H1 (cell line): ENCODE data around the gene HACL1. TPM values are rescaled to one million over a fixed set of nuclear protein-coding genes. Genes with fewer than 3 reads are reported as not detected.

Experiments used
- CTCF ChIA-PET: fragments of 300-600 bp; sonication (Branson Sonifier 250); formaldehyde crosslinking; loops from one replicate; lab custom pipeline; 2021; ENCODE audit not compliant: partially characterized antibody; lab: Charles Lee
- POLR2A ChIA-PET: fragments of 300-600 bp; sonication (Branson Sonifier 250); formaldehyde crosslinking; loops from one replicate; lab custom pipeline; 2021; ENCODE audit warnings: inconsistent platforms; ENCODE audit not compliant: partially characterized antibody; lab: Charles Lee
- DNase-seq, 2 experiments: peaks; one replicate each; pipeline versions ENCODE4 v3.0.0 to v3.0.0-alpha.2; 2010 to 2022; ENCODE audit warnings: low spot score in 2 of 2, low read depth in 1 of 2, mixed read lengths in 1 of 2
- FAIRE-seq: peaks from 2 replicates; lab custom pipeline; 2011; peaks lifted over from hg19 to GRCh38; lab: Jason Lieb, UNC
- H2AFZ ChIP-seq: 2 replicates; pipeline ENCODE4 v1.8.1; 2012; ENCODE audit warnings: low read length, inconsistent platforms
- H2AK5ac ChIP-seq: 2 replicates; pipeline ENCODE4 v1.6.1; 2013; ENCODE audit warnings: low read depth, low read length
- H2BK120ac ChIP-seq: replicated peaks from 2 replicates; pipeline ENCODE3; 2013; ENCODE audit warnings: low read depth, low read length, inconsistent platforms
- H2BK12ac ChIP-seq: 2 replicates; pipeline ENCODE4 v1.6.1; 2013; ENCODE audit warnings: low read depth, low read length
- H2BK15ac ChIP-seq: 2 replicates; pipeline ENCODE4 v1.6.1; 2013; ENCODE audit warnings: low read length
- H2BK20ac ChIP-seq: 2 replicates; pipeline ENCODE4 v1.6.1; 2013; ENCODE audit warnings: low read length
- H2BK5ac ChIP-seq: 2 replicates; pipeline ENCODE4 v1.6.1; 2013; ENCODE audit warnings: low read depth, low read length
- H3K14ac ChIP-seq: 2 replicates; pipeline ENCODE4 v1.6.1; 2013; ENCODE audit warnings: inconsistent platforms; ENCODE audit not compliant: insufficient read length
- H3K18ac ChIP-seq: 2 replicates; pipeline ENCODE4 v1.6.1; 2013; ENCODE audit warnings: low read length; ENCODE audit errors: extremely low read depth
- H3K23ac ChIP-seq: 2 replicates; pipeline ENCODE4 v1.6.1; 2013; ENCODE audit warnings: inconsistent platforms; ENCODE audit not compliant: insufficient read length
- H3K23me2 ChIP-seq: 2 replicates; pipeline ENCODE4 v1.6.1; 2013; ENCODE audit warnings: low read depth, low read length
- H3K27ac ChIP-seq: 2 replicates; pipeline ENCODE4 v1.6.1; 2011; ENCODE audit warnings: low read depth, low read length, inconsistent platforms
- H3K27me3 ChIP-seq, 4 experiments: replicated peaks in 1 of 4; 1 replicate in 1 of 4; 2 replicates in 3 of 4; pipeline versions ENCODE4 v1.6.1 to v1.8.1; 2011 to 2013; ENCODE audit warnings: low read length in 3 of 4, mild to moderate bottlenecking in 3 of 4, inconsistent platforms in 2 of 4, mixed read lengths in 2 of 4, moderate library complexity in 1 of 4; ENCODE audit not compliant: control insufficient read depth in 3 of 4, insufficient read depth in 3 of 4; ENCODE audit errors: extremely low read depth in 1 of 4
- H3K36me3 ChIP-seq, 4 experiments: 2 replicates each; pipeline versions ENCODE4 v1.6.1 to v1.8.1; 2011 to 2013; ENCODE audit warnings: mild to moderate bottlenecking in 4 of 4, low read length in 3 of 4, moderate library complexity in 2 of 4, control low read depth in 1 of 4, inconsistent platforms in 1 of 4; ENCODE audit not compliant: insufficient read depth in 4 of 4, control insufficient read depth in 2 of 4
- H3K4ac ChIP-seq: replicated peaks from 2 replicates; pipeline ENCODE3; 2013; ENCODE audit warnings: low read length, low read depth, mixed read lengths, inconsistent platforms; ENCODE audit not compliant: insufficient read length
- H3K4me1 ChIP-seq, 4 experiments: replicated peaks in 1 of 4; 1 replicate in 1 of 4; 2 replicates in 3 of 4; pipeline versions ENCODE4 v1.6.1 to v1.8.1; 2011 to 2013; ENCODE audit warnings: low read length in 3 of 4, inconsistent platforms in 2 of 4, mixed read lengths in 1 of 4; ENCODE audit not compliant: insufficient read depth in 4 of 4, control insufficient read depth in 3 of 4
- H3K4me2 ChIP-seq, 2 experiments: 2 replicates each; pipeline versions ENCODE4 v1.6.1 to v1.8.1; 2011 to 2013; ENCODE audit warnings: low read depth in 2 of 2, low read length in 2 of 2, control low read depth in 1 of 2, inconsistent platforms in 1 of 2, mild to moderate bottlenecking in 1 of 2; ENCODE audit not compliant: insufficient read depth in 1 of 2
- H3K4me3 ChIP-seq, 4 experiments: fragments of 200-600, 300-600 bp in 1 of 4; sonication (generic), shearing (Covaris generic), sonication (Bioruptor Twin) in 1 of 4; 2 replicates each; pipeline versions ENCODE4 v1.5.1 to v1.8.1; 2011 to 2016; ENCODE audit warnings: low read length in 4 of 4, low read depth in 3 of 4, control low read depth in 2 of 4, inconsistent platforms in 2 of 4, mild to moderate bottlenecking in 2 of 4, mixed read lengths in 1 of 4, moderate library complexity in 1 of 4; ENCODE audit not compliant: insufficient read depth in 2 of 4; ENCODE audit errors: extremely low read depth in 1 of 4
- H3K56ac ChIP-seq: replicated peaks from 2 replicates; pipeline ENCODE3; 2013; ENCODE audit warnings: low read depth, mild to moderate bottlenecking, mixed read lengths, low read length, inconsistent platforms; ENCODE audit not compliant: insufficient read length
- H3K79me1 ChIP-seq: 2 replicates; pipeline ENCODE4 v1.6.1; 2013; ENCODE audit warnings: low read depth, low read length, control low read depth
- H3K79me2 ChIP-seq, 2 experiments: 2 replicates each; pipeline versions ENCODE4 v1.6.1 to v1.8.1; 2012 to 2013; ENCODE audit warnings: low read length in 2 of 2, mild to moderate bottlenecking in 2 of 2, inconsistent platforms in 1 of 2; ENCODE audit not compliant: insufficient read depth in 2 of 2, control insufficient read depth in 1 of 2
- H3K9ac ChIP-seq, 4 experiments: replicated peaks in 1 of 4; 1 replicate in 1 of 4; 2 replicates in 3 of 4; pipeline versions ENCODE4 v1.6.1 to v1.8.1; 2011 to 2013; ENCODE audit warnings: low read depth in 3 of 4, low read length in 3 of 4, control low read depth in 2 of 4, mild to moderate bottlenecking in 2 of 4, moderate library complexity in 2 of 4, inconsistent platforms in 1 of 4; ENCODE audit errors: extremely low read depth in 1 of 4
- H3K9me3 ChIP-seq, 2 experiments: 2 replicates each; pipeline versions ENCODE4 v1.6.1 to v1.8.1; 2012 to 2013; ENCODE audit warnings: mild to moderate bottlenecking in 2 of 2, moderate library complexity in 2 of 2, control low read depth in 1 of 2, inconsistent platforms in 1 of 2, low read depth in 1 of 2, low read length in 1 of 2, mixed read lengths in 1 of 2; ENCODE audit not compliant: insufficient read depth in 2 of 2
- H4K20me1 ChIP-seq, 2 experiments: replicated peaks in 1 of 2; 2 replicates each; pipeline versions ENCODE3 to v1.8.1; 2011 to 2013; ENCODE audit warnings: inconsistent platforms in 2 of 2, low read length in 2 of 2, mild to moderate bottlenecking in 1 of 2; ENCODE audit not compliant: insufficient read depth in 2 of 2, control insufficient read depth in 1 of 2
- H4K5ac ChIP-seq: 2 replicates; pipeline ENCODE4 v1.6.1; 2013; ENCODE audit warnings: low read length, low read depth, mixed read lengths, inconsistent platforms; ENCODE audit not compliant: insufficient read length
- H4K8ac ChIP-seq: 2 replicates; pipeline ENCODE4 v1.8.0; 2013; ENCODE audit warnings: mild to moderate bottlenecking, moderate library complexity, low read length, inconsistent platforms; ENCODE audit not compliant: insufficient read depth; ENCODE audit errors: extremely low read depth
- H4K91ac ChIP-seq: replicated peaks from 2 replicates; pipeline ENCODE3; 2013; ENCODE audit warnings: low read length, mixed read lengths, inconsistent platforms; ENCODE audit not compliant: insufficient read length
- ATF3 ChIP-seq: IDR thresholded peaks from 2 replicates; pipeline ENCODE4 v1.6.1; 2011; ENCODE audit warnings: low read depth, mild to moderate bottlenecking, low read length; ENCODE audit not compliant: insufficient read depth
- CHD1 ChIP-seq: IDR thresholded peaks from 2 replicates; pipeline ENCODE4 v1.6.1; 2012; ENCODE audit warnings: low read depth, low read length, improper control_type of control experiment
- EP300 ChIP-seq, 2 experiments: IDR thresholded peaks; 1 replicate in 1 of 2; 2 replicates in 1 of 2; pipeline ENCODE4 v1.6.1; 2011 to 2012; ENCODE audit warnings: low read depth in 2 of 2, low read length in 2 of 2, mild to moderate bottlenecking in 2 of 2, borderline replicate concordance in 1 of 2, inconsistent platforms in 1 of 2, moderate library complexity in 1 of 2
- GABPA ChIP-seq: IDR thresholded peaks from 2 replicates; pipeline ENCODE4 v1.6.1; 2011; ENCODE audit warnings: mild to moderate bottlenecking, low read length, moderate library complexity, borderline replicate concordance; ENCODE audit not compliant: insufficient read depth
- RNF2 ChIP-seq: fragments of 200-900, 300-1000 bp; sonication (generic); IDR thresholded peaks from 2 replicates; pipeline ENCODE4 v1.7.1; 2016; ENCODE audit warnings: borderline replicate concordance, low read depth, mild to moderate bottlenecking, antibody characterized with exemption, low read length; ENCODE audit not compliant: poor library complexity, severe bottlenecking; ENCODE audit errors: missing control alignments
- SIN3A ChIP-seq, 2 experiments: IDR thresholded peaks in 1 of 2; conservative IDR thresholded peaks in 1 of 2; 2 replicates each; pipeline ENCODE4 v1.6.1; 2011 to 2012; ENCODE audit warnings: low read length in 2 of 2, improper control_type of control experiment in 1 of 2, low read depth in 1 of 2, mild to moderate bottlenecking in 1 of 2
- WGBS, 2 experiments: shearing (Covaris generic) in 1 of 2; methylation state at CpG; one replicate each; pipeline versions ENCODE4 v1.1.6 to v1.1.7; 2013 to 2015; ENCODE audit warnings: low lambda C conversion rate in 2 of 2, mixed read lengths in 2 of 2, inconsistent platforms in 1 of 2, low coverage in 1 of 2, missing lambda C conversion rate in 1 of 2; ENCODE audit not compliant: insufficient replicate concordance in 2 of 2, insufficient coverage in 1 of 2, insufficient read length in 1 of 2; ENCODE audit errors: extremely low coverage in 1 of 2, missing lambda C conversion rate in 1 of 2; 5-methylcytosine and 5-hydroxymethylcytosine counted together
- polyA plus RNA-seq, 7 experiments: library from polyadenylated mRNA; depleted of rRNA in 3 of 7; stranded (reverse) in 5 of 7; unstranded in 2 of 7; fragments of >200 nt in 5 of 7; fragments of 200-250 nt in 2 of 7; gene quantifications; 1 replicate in 5 of 7; 2 replicates in 1 of 7; 4 replicates in 1 of 7; pipeline versions ENCODE4 v1.2.1 to v1.2.3, GENCODE V29; 2011 to 2013; ENCODE audit warnings: missing spikeins in 2 of 7, mixed read lengths in 2 of 7
- total RNA-seq: library from RNA; stranded (reverse); fragmentation: NEBNext Ultra II Directional; extraction: Animal tissue kit (Norgen Biotek cat#: 25700); gene quantifications from 2 replicates; pipeline ENCODE4 v1.2.1, GENCODE V29; 2021

HACL1 gene
- total and polyA plus RNA-seq, 2 of the 8 experiments (the other 6 are each of a cell fraction or from before 2014, with no cell fraction given) = 38.2 to 46.0 TPM

DNA sequence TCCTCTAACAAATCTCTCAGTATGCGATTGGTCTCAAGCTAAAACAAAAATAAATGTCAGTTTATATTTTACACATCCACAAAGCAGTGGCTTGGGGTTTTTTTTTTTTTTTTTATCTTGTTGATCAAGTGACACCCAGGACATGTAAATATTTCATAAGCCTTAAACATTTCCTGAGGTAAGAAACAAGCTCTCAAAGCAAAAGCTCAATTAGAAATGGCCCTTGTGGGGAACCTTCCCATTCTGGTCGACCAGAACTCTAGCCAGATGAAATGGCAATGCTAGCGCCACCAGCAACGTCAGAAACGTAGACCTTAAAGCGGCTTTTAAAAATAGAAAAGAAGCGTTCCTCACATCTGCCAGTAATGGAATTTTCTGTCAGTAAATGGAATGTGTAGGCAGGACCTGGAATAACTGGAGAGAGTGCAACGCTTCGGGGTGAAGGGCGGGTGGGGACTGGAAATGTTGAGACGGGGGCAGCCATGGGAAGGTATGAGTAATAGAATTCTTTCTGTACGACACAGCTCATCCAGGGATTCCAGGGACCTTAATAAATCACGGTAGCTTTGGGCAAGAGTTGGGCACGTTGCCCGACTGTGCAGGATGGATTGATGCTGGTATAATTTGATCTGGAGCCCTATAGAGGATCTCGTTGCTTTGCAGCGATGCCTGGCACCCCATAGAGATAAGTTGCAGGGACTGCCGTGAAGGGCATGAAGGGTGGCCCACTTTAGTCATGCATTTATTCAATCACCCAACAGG is 44.6 kb upstream of the HACL1 start:
- Histone ChIP-seq H2AK5ac (no peak overlapping the region), H3K4me2 (no peak overlapping the region), H3K14ac (no peak overlapping the region), H3K4me3 (no peak overlapping the region), H4K20me1 (no peaks in the 10 kb centered on the region), H3K27ac (no peak overlapping the region), H3K23me2 (no peaks in the 10 kb centered on the region), H4K5ac (no peak overlapping the region), H3K56ac (no peak overlapping the region), H3K27me3 (no peaks in the 10 kb centered on the region; a peak in 1 of 7 replicates), H3K79me2 (no peaks in the 10 kb centered on the region), H3K9me3 (no peaks in the 10 kb centered on the region), H4K8ac (no peak overlapping the region), H3K9ac (no peak overlapping the region), H2BK5ac (no peak overlapping the region), H2AFZ (no peak overlapping the region), H2BK15ac (no peak overlapping the region), H3K36me3 (peaks cover 0 to 7% (median 2%) of the 10 kb centered on the region in 4 experiments; a peak in 3 of 8 replicates), H4K91ac (no peak overlapping the region), H2BK20ac (no peak overlapping the region), H3K4me1 (peaks cover 0 to 4% (median 2%) of the 10 kb centered on the region in 4 experiments; a peak in 3 of 7 replicates), H3K79me1 (no peaks in the 10 kb centered on the region), H2BK120ac (no peak overlapping the region), H2BK12ac (no peak overlapping the region), H3K23ac (no peak overlapping the region), H3K4ac (no peak overlapping the region), H3K18ac (no peak overlapping the region)
- 90% methylated on average over 18 of the region's 18 CpGs; no CpG with 5 or more reads in 1 of the 2 experiments for WGBS, 2 experiments
- DNase-seq (no peak), FAIRE-seq (no peak)
- ChIA-PET CTCF (interaction anchor here (1.0 to 1.1 kb wide), 2 partner anchors 11 to 15 kb away, joined by 3 read pairs; no protein-coding TSS in a partner anchor), POLR2A (interaction anchor here (1.6 kb wide), 1 partner anchor 44 kb away, joined by 4 read pairs; the partner anchor contains the start of genes BTD and HACL1)
- no peak for TF ChIP-seq GABPA
- no peak for TF ChIP-seq CHD1
- TF ChIP-seq ATF3 = no peak
- no peak for TF ChIP-seq RNF2
- TF ChIP-seq SIN3A (conservative IDR thresholded peaks at IDR 0.05 in 1 of 2, IDR thresholded peaks at IDR 0.05 in 1 of 2; ENCODE audit: low read depth in 1 of 2, low read length in 2 of 2) = no peak
- no peak for TF ChIP-seq EP300 (IDR thresholded peaks at IDR 0.05; ENCODE audit: borderline replicate concordance in 1 of 2, low read depth in 2 of 2, low read length in 2 of 2)
